Stomach (tissue), 9 donors: ENCODE measurements around the gene NEO1. TPM values are rescaled to one million over a fixed set of nuclear protein-coding genes. Genes with fewer than 3 reads are reported as not detected.

ENCODE experiments used
- DNase-seq, 2 donors: peaks; one replicate each; pipeline versions ENCODE4 v3.0.0 to v3.0.0-alpha.2; 2013 to 2019
- H3K27ac ChIP-seq, 5 donors: fragments of 200-600 bp in 4 of 5; sonication (generic) in 4 of 5; one replicate each; pipeline ENCODE4 v1.5.1; 2013 to 2019; ENCODE audit warnings: mild to moderate bottlenecking in 1 of 5, moderate library complexity in 1 of 5
- H3K27me3 ChIP-seq, 3 donors: fragments of 200-600 bp; sonication (generic); one replicate each; pipeline ENCODE4 v1.5.1; 2017 to 2019; ENCODE audit warnings: mixed run types in 1 of 3
- H3K36me3 ChIP-seq, 4 donors: fragments of 200-600 bp; sonication (generic); 1 replicate in 3 of 4; 2 replicates in 1 of 4; pipeline ENCODE4 v1.5.1; 2016 to 2019
- H3K4me1 ChIP-seq, 4 donors: fragments of 200-600 bp; sonication (generic); one replicate each; pipeline ENCODE4 v1.5.1; 2016 to 2019
- H3K4me3 ChIP-seq, 4 donors: fragments of 200-600 bp; sonication (generic) in 3 of 4; one replicate each; pipeline ENCODE4 v1.5.1; 2016 to 2019; ENCODE audit warnings: mild to moderate bottlenecking in 1 of 4
- H3K9me3 ChIP-seq, 4 donors: fragments of 200-600 bp; sonication (generic); one replicate each; pipeline ENCODE4 v1.5.1; 2016 to 2019
- EP300 ChIP-seq: sonication (generic); formaldehyde crosslinking; IDR thresholded peaks from one replicate; pipeline ENCODE4 v1.6.1; 2017; ENCODE audit warnings: antibody characterized with exemption
- POLR2A ChIP-seq, 4 donors: fragments of 450-650 bp; IDR thresholded peaks; one replicate each; pipeline ENCODE4 v1.6.1; 2016; ENCODE audit warnings: antibody characterized with exemption in 4 of 4, control low read depth in 2 of 4, mild to moderate bottlenecking in 1 of 4, moderate library complexity in 1 of 4
- POLR2AphosphoS5 ChIP-seq, 3 donors: sonication (generic); formaldehyde crosslinking; IDR thresholded peaks; one replicate each; pipeline ENCODE4 v1.6.1; 2016; ENCODE audit warnings: antibody characterized with exemption in 3 of 3
- WGBS, 5 donors: extraction: QIAGEN DNeasy Blood & Tissue Kit in 3 of 5; methylation state at CpG; one replicate each; pipeline versions ENCODE4 v1.1.5 to v1.1.7; 2013 to 2018; 5-methylcytosine and 5-hydroxymethylcytosine counted together
- intact Hi-C: fragments of 100-400 bp; cut with DNase I; formaldehyde crosslinking; loops from one replicate; pipeline ENCODE4 v1.15.1; 2023; ENCODE audit warnings: low total_unique reads
- polyA plus RNA-seq, 3 donors: library from polyadenylated mRNA; stranded (reverse); fragments of 200-250 nt; gene quantifications; one replicate each; pipeline ENCODE4 v1.2.3, GENCODE V29; 2013
- small RNA-seq, 4 donors: library from RNA; depleted of rRNA; stranded (forward); fragments of <200 nt; gene quantifications; one replicate each; pipeline ENCODE3, GENCODE V24; 2016
- total RNA-seq, 5 donors: library from RNA; depleted of rRNA; stranded (reverse); fragments of >200 nt; gene quantifications; one replicate each; pipeline versions ENCODE4 v1.1.0 to v1.2.3, GENCODE V29; 2014 to 2016
- TF ChIP-seq, protein P1 (sequence below), 7 experiments: fragments of 450-650 bp in 4 of 7; fragments of 200-600 bp in 3 of 7; sonication (generic) in 3 of 7; IDR thresholded peaks; one replicate each; pipeline ENCODE4 v1.5.1; 2016 to 2019; ENCODE audit warnings: antibody characterized with exemption in 7 of 7, control low read depth in 2 of 7, mild to moderate bottlenecking in 1 of 7
- donor health status: healthy with polysubstance abuse.
- donor health status: Bipolar disorder and iron deficiency.
- donor health status: healthy.

NEO1 gene
- total and polyA plus RNA-seq, 8 donors: 4.7 to 182 (median 17.3) TPM

- no peak for TF ChIP-seq POLR2AphosphoS5 (IDR thresholded peaks at IDR 0.05)
- TF ChIP-seq EP300: no peak
- Histone ChIP-seq H3K27ac (no peak overlapping the region), H3K4me3 (no peak overlapping the region), H3K9me3 (no peaks in the 10 kb centered on the region), H3K4me1 (no peaks in the 10 kb centered on the region), H3K27me3 (peaks cover 0 to 64% (median 0%) of the 10 kb centered on the region in 3 donors), H3K36me3 (no peaks in the 10 kb centered on the region)
- intact Hi-C loops: no loop called here
- DNase-seq: no peak
- WGBS, 5 donors: 79 to 82% (median 80%) methylated on average over 10 of the region's 10 CpGs
Observed at GRCh38 chr15:73352082-73352481, 299.8 kb downstream of the NEO1 start.

DNA sequence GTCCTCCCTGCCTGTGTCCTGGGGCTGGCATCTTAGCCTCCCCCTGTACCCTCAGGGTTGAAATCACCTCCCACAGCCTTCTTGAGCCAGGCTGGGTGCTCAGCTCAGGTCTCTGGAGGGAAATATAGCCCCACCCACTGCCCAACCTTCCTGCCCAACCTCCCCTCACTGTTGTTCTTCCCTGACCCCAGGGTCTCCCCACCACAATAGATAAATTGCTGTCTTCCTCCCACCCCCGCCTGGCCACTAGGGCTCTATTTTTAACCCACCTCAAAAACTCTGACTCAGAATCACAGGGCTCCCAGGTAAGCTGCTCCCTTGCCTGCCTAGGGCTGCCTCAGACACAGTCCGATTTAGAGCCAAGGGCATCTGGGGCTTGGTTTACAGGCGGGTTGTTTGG lies 301.5 kb downstream of the NEO1 start:
- intact Hi-C loops: no loop called here
- Histone ChIP-seq H3K36me3 (no peaks in the 10 kb centered on the region), H3K9me3 (no peaks in the 10 kb centered on the region), H3K4me1 (no peaks in the 10 kb centered on the region), H3K27ac (no peak overlapping the region), H3K27me3 (peaks cover 0 to 73% (median 0%) of the 10 kb centered on the region in 3 donors), H3K4me3 (no peak overlapping the region)
- 38 to 53% (median 44%) methylated on average over 3 of the region's 3 CpGs for WGBS, 5 donors
- TF ChIP-seq POLR2AphosphoS5 (IDR thresholded peaks at IDR 0.05) (no peak), EP300 (no peak), POLR2A (IDR thresholded peaks at IDR 0.05) (no peak)
- TF ChIP-seq, protein P1, sequence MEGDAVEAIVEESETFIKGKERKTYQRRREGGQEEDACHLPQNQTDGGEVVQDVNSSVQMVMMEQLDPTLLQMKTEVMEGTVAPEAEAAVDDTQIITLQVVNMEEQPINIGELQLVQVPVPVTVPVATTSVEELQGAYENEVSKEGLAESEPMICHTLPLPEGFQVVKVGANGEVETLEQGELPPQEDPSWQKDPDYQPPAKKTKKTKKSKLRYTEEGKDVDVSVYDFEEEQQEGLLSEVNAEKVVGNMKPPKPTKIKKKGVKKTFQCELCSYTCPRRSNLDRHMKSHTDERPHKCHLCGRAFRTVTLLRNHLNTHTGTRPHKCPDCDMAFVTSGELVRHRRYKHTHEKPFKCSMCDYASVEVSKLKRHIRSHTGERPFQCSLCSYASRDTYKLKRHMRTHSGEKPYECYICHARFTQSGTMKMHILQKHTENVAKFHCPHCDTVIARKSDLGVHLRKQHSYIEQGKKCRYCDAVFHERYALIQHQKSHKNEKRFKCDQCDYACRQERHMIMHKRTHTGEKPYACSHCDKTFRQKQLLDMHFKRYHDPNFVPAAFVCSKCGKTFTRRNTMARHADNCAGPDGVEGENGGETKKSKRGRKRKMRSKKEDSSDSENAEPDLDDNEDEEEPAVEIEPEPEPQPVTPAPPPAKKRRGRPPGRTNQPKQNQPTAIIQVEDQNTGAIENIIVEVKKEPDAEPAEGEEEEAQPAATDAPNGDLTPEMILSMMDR (IDR thresholded peaks at IDR 0.05): no peak
- no peak for DNase-seq

DNA sequence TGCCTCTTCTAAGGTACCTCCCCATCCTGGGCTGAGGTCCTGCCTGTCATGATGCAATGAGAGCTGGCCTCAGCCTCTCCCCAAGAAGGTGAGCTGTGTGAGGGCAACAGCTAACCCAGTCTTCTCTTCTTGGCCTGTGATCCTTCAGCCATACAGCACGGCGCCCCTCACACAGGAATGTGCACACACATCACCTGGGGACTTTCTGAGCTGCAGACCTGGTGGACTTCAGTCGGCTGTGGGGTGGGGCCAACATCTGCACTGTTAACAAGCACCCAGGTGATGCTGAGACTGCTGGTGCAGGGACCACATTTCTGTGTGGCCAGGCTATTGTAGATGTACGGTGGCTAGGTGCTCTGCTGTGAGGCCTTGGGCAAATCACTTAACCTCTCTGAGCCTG lies 302.0 kb downstream of the NEO1 start:
- H3K27ac ChIP-seq: no peak overlapping the region
- H3K27me3 ChIP-seq: peaks cover 0 to 76% (median 0%) of the 10 kb centered on the region in 3 donors
- no peaks in the 10 kb centered on the region for H3K36me3 ChIP-seq
- no peak for DNase-seq
- no peak overlapping the region for H3K4me3 ChIP-seq
- no peak for TF ChIP-seq POLR2AphosphoS5 (IDR thresholded peaks at IDR 0.05)
- intact Hi-C loops: no loop called here
- WGBS, 5 donors: 77 to 89% (median 82%) methylated on average over 3 to 4 of the region's 4 CpGs
- no peaks in the 10 kb centered on the region for H3K9me3 ChIP-seq
- no peaks in the 10 kb centered on the region for H3K4me1 ChIP-seq

Small RNA genes lying within 50 kb of the gene (small RNA-seq; reads per million reads assigned to genes)
- 0 reads per million in 4 donors for gene FKBP1AP2
